Mesodermal cell (in vitro differentiated cells): ENCODE results near the gene MAP1LC3B.
A peak's percentile ranks its signal among the peaks of the same experiment; 100 is the strongest.

Source experiments
- H3K27ac ChIP-seq: 2 replicates; pipeline ENCODE4 v1.7.0; 2013; ENCODE audit warnings: mild to moderate bottlenecking, low read depth, low read length, moderate library complexity; ENCODE audit not compliant: severe bottlenecking
- H3K36me3 ChIP-seq: 2 replicates; pipeline ENCODE4 v1.7.1; 2013; ENCODE audit warnings: mild to moderate bottlenecking, low read length, moderate library complexity; ENCODE audit not compliant: control insufficient read depth, insufficient read depth
- H3K4me1 ChIP-seq: one replicate; pipeline ENCODE4 v1.7.1; 2013; ENCODE audit warnings: mild to moderate bottlenecking, low read length; ENCODE audit not compliant: insufficient read depth, control insufficient read depth, poor library complexity, severe bottlenecking
- H3K4me3 ChIP-seq: 2 replicates; pipeline ENCODE4 v1.7.0; 2013; ENCODE audit warnings: low read length, control low read depth, mild to moderate bottlenecking; ENCODE audit not compliant: insufficient read depth, poor library complexity, severe bottlenecking; ENCODE audit errors: extremely low read depth
- H3K9me3 ChIP-seq: 2 replicates; pipeline ENCODE4 v1.7.1; 2013; ENCODE audit warnings: mild to moderate bottlenecking, low read length, moderate library complexity; ENCODE audit not compliant: control insufficient read depth
- WGBS, 2 experiments: methylation state at CpG; one replicate each; pipeline ENCODE4 v1.1.5; 2013; ENCODE audit warnings: missing lambda C conversion rate in 2 of 2; ENCODE audit not compliant: insufficient coverage in 2 of 2; 5-methylcytosine and 5-hydroxymethylcytosine counted together

The MAP1LC3B gene

GRCh38 chr16:87392821-87393679, 914 bp downstream of the MAP1LC3B start:
- peaks cover 14% of the 10 kb centered on the region for H3K36me3 ChIP-seq
- 1 to 2% methylated on average over 40 to 45 of the region's 53 CpGs for WGBS, 2 experiments
- peak overlapping the region; percentile 66 for H3K27ac ChIP-seq
- H3K4me1 ChIP-seq, result peaks cover 5% of the 10 kb centered on the region
- peak overlapping the region; percentile 77 for H3K4me3 ChIP-seq
- H3K9me3 ChIP-seq, result no peaks in the 10 kb centered on the region

- Histone ChIP-seq H3K4me3 (peak overlapping the region; percentile 77), H3K36me3 (peaks cover 20% of the 10 kb centered on the region), H3K4me1 (peaks cover 5% of the 10 kb centered on the region), H3K9me3 (no peaks in the 10 kb centered on the region), H3K27ac (no peak overlapping the region)
- WGBS, 2 experiments, result 60 to 95% methylated on average over 1 to 4 of the region's 6 CpGs
Observed at GRCh38 chr16:87393680-87394055, 1.5 kb downstream of the MAP1LC3B start.

- Histone ChIP-seq H3K4me3 (no peak overlapping the region), H3K36me3 (peaks cover 33% of the 10 kb centered on the region), H3K9me3 (no peaks in the 10 kb centered on the region), H3K27ac (no peak overlapping the region), H3K4me1 (peaks cover 5% of the 10 kb centered on the region)
- WGBS, 2 experiments, result 89 to 93% methylated on average over 4 to 5 of the region's 7 CpGs
Observed at GRCh38 chr16:87395181-87395842, 3.2 kb downstream of the MAP1LC3B start.

- H3K9me3 ChIP-seq, result no peaks in the 10 kb centered on the region
- 95 to 97% methylated on average over 12 to 13 of the region's 19 CpGs for WGBS, 2 experiments
- H3K36me3 ChIP-seq, result peaks cover 71% of the 10 kb centered on the region
- no peak overlapping the region for H3K4me3 ChIP-seq
- H3K4me1 ChIP-seq, result no peaks in the 10 kb centered on the region
- H3K27ac ChIP-seq, result peak overlapping the region; percentile 16
Observed at GRCh38 chr16:87404764-87405625, 12.9 kb downstream of the MAP1LC3B start.

GRCh38 chr16:87406495-87407088, 14.5 kb downstream of the MAP1LC3B start:
- no peak overlapping the region for H3K4me3 ChIP-seq
- H3K4me1 ChIP-seq, result no peaks in the 10 kb centered on the region
- WGBS, 2 experiments, result 95 to 98% methylated on average over 8 to 10 of the region's 14 CpGs
- peaks cover 74% of the 10 kb centered on the region for H3K36me3 ChIP-seq
- no peaks in the 10 kb centered on the region for H3K9me3 ChIP-seq
- H3K27ac ChIP-seq, result no peak overlapping the region

GRCh38 chr16:87407511-87408112, 15.5 kb downstream of the MAP1LC3B start:
- Histone ChIP-seq H3K4me3 (no peak overlapping the region), H3K4me1 (no peaks in the 10 kb centered on the region), H3K27ac (no peak overlapping the region), H3K9me3 (no peaks in the 10 kb centered on the region), H3K36me3 (peaks cover 77% of the 10 kb centered on the region)
- 94 to 97% methylated on average over 20 to 23 of the region's 26 CpGs for WGBS, 2 experiments

DNA sequence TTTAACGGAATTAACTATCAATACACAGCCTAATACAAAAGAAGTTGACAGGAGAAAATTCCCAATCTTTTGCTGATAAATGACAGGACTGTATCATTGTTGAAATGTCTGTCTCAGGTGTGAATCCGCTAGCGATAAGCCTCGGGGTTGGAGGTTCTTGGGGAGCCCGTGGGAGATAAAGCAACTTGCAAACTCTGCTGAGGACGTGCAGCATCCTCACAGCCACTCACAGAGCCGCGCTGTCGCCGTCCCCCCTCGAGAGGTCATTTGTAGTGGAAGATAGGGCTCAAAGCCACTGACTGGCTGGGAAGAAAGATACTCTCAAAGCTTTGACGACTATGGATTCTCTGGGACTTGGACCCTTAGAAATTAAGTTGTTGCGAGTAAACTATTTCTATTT, 17.0 kb downstream of the MAP1LC3B start:
- Histone ChIP-seq H3K4me3 (no peak overlapping the region), H3K36me3 (peaks cover 76% of the 10 kb centered on the region)
- 95 to 98% methylated on average over 9 to 11 of the region's 13 CpGs for WGBS, 2 experiments

GRCh38 chr16:87409781-87410180, 17.6 kb downstream of the MAP1LC3B start:
- Histone ChIP-seq H3K36me3 (peaks cover 76% of the 10 kb centered on the region), H3K4me3 (no peak overlapping the region), H3K27ac (no peak overlapping the region), H3K4me1 (no peaks in the 10 kb centered on the region), H3K9me3 (no peaks in the 10 kb centered on the region)
- WGBS, 2 experiments, result 96 to 97% methylated on average over 13 of the region's 13 CpGs

More for the DNA sequence above, 17.0 kb downstream of the MAP1LC3B start:
- H3K4me1 ChIP-seq, result no peaks in the 10 kb centered on the region
- no peaks in the 10 kb centered on the region for H3K9me3 ChIP-seq
- no peak overlapping the region for H3K27ac ChIP-seq

DNA sequence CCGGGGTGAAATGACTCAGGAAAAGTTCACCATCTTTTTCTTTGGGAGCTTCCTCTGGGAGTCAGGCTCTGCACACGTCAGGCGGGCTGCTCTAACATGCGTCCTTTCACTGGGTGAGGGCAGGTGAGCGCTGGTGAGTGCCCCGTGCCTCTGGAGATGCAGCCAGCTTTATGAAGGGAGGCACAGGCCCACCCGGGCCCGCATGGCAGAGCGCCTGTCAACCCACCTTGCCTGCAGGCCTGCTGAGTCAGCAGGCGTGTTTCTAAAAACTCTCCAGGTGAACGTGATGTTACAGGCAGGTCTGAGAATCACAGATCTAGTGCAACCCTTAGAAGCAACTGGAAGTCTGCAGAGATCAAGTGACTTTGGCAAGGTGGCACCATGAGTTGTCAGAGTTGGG, 18.4 kb downstream of the MAP1LC3B start:
- H3K4me1 ChIP-seq, result no peaks in the 10 kb centered on the region
- H3K9me3 ChIP-seq, result no peaks in the 10 kb centered on the region
- H3K27ac ChIP-seq, result no peak overlapping the region
- peaks cover 76% of the 10 kb centered on the region for H3K36me3 ChIP-seq
- no peak overlapping the region for H3K4me3 ChIP-seq
- 98 to 99% methylated on average over 11 of the region's 11 CpGs for WGBS, 2 experiments

DNA sequence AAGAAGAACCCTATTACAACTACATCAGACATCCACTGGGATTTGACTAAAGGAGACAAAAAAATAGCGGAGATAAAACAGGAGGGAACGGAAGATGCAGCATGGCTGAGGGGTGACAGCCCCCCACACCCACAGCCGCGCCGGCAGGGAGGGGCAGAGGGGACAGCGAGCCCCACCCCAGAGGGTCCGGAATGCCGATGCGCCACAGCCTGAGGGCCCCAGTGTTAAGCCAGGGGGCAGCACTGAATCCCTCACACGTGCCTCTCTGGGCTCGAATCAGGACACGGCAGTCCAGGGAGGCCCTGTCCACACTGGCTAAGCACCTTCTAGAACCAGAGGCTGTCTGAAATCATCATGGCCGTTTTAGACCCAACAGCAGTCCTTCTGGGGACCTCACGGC, 18.8 kb downstream of the MAP1LC3B start:
- Histone ChIP-seq H3K36me3 (peaks cover 75% of the 10 kb centered on the region), H3K4me3 (no peak overlapping the region), H3K27ac (no peak overlapping the region), H3K9me3 (no peaks in the 10 kb centered on the region), H3K4me1 (no peaks in the 10 kb centered on the region)
- 88 to 92% methylated on average over 13 to 14 of the region's 14 CpGs for WGBS, 2 experiments
